Breast epithelium (tissue), 4 donors: ENCODE data around the gene ZBED4. TPM values are rescaled to one million over a fixed set of nuclear protein-coding genes. Genes with fewer than 3 reads are reported as not detected.

ENCODE experiments used
- DNase-seq, 2 donors: peaks; one replicate each; pipeline ENCODE4 v3.0.0-alpha.2; 2019; ENCODE audit warnings: low spot score in 2 of 2
- H3K27ac ChIP-seq, 2 donors: fragments of 200-600 bp; sonication (generic) in 1 of 2; one replicate each; pipeline ENCODE4 v1.5.1; 2016 to 2019; ENCODE audit warnings: mild to moderate bottlenecking in 1 of 2
- H3K27me3 ChIP-seq, 2 donors: fragments of 200-600 bp; sonication (generic) in 1 of 2; one replicate each; pipeline versions ENCODE4 v1.5.1 to v1.6.0; 2017 to 2019; ENCODE audit warnings: control low read depth in 1 of 2, mild to moderate bottlenecking in 1 of 2
- H3K36me3 ChIP-seq: fragments of 200-600 bp; one replicate; pipeline ENCODE4 v1.5.1; 2019
- H3K4me1 ChIP-seq, 2 donors: fragments of 200-600 bp; sonication (generic); one replicate each; pipeline ENCODE4 v1.5.1; 2016 to 2019; ENCODE audit warnings: control low read depth in 1 of 2
- H3K4me3 ChIP-seq, 3 donors: fragments of 200-600 bp; sonication (generic); 1 replicate in 2 of 3; 2 replicates in 1 of 3; pipeline ENCODE4 v1.5.1; 2016 to 2019; ENCODE audit warnings: mild to moderate bottlenecking in 3 of 3, moderate library complexity in 2 of 3
- H3K9me3 ChIP-seq, 2 donors: fragments of 200-600 bp; sonication (generic) in 1 of 2; one replicate each; pipeline ENCODE4 v1.5.1; 2016 to 2019; ENCODE audit warnings: control low read depth in 1 of 2
- POLR2A ChIP-seq: fragments of 450-650 bp; IDR thresholded peaks from one replicate; pipeline ENCODE4 v1.6.1; 2016; ENCODE audit warnings: antibody characterized with exemption, mild to moderate bottlenecking, moderate library complexity
- POLR2AphosphoS5 ChIP-seq, 3 donors: sonication (generic); formaldehyde crosslinking; IDR thresholded peaks; one replicate each; pipeline ENCODE4 v1.6.1; 2017; ENCODE audit warnings: antibody characterized with exemption in 3 of 3
- intact Hi-C: fragments of 100-400 bp; cut with DNase I; formaldehyde crosslinking; loops from one replicate; pipeline ENCODE4 v1.15.1; 2023; ENCODE audit warnings: low total_unique reads
- total RNA-seq, 3 donors: library from RNA; depleted of rRNA; stranded (reverse); fragments of >200 nt; gene quantifications; one replicate each; pipeline ENCODE4 v1.1.0, GENCODE V29; 2016
- TF ChIP-seq, protein P1 (sequence below), 3 donors: fragments of 450-650 bp; IDR thresholded peaks; one replicate each; pipeline ENCODE4 v1.5.1; 2016 to 2017; ENCODE audit warnings: antibody characterized with exemption in 3 of 3, mild to moderate bottlenecking in 3 of 3, moderate library complexity in 3 of 3

ZBED4 gene
- total RNA-seq, 3 donors from 2014 or later, result 7.5 to 11.3 (median 10.5) TPM

DNA sequence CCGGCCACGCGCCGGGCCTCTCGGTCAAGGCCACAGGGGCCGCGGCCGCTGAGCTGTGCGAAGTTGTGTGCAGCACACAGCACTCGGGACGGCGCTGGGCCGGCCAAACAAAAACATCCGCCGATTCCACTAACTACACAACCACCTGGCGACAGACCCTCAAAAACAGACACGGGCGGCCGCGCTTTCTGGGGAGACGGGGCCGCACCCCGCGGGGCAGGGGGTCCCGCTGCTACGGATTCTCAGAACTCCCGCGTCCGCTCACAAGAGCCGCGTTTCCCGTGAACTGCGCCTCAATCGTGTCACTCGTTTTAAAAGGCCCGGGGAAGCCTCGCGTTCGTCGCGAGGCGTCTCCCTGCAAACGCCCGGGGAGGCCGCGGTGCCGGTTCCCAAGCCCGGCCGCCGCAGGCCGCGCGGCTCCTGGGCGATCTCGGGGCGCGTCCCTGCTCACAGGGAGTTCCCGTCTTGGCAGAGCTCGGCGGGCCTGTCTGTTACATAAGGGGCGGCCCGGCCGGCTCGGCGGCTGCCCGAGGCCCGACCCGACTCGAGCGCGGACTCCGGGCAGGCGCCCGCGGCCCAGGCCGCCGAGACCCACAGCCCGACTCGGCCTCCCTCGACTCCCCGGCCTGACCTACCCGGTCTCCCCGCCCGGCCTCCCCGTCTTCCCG is 26.9 kb upstream of the ZBED4 start:
- H3K9me3 ChIP-seq, result peaks cover 0 to 4% of the 10 kb centered on the region in 2 donors
- peaks cover 13 to 21% of the 10 kb centered on the region in 2 donors for H3K4me1 ChIP-seq
- H3K27ac ChIP-seq, result peak overlapping the region; percentile 90 to 95
- peak in 1 of 2 donors; percentile 52 for DNase-seq
- no peak for TF ChIP-seq POLR2AphosphoS5 (IDR thresholded peaks at IDR 0.05)
- TF ChIP-seq, protein P1, sequence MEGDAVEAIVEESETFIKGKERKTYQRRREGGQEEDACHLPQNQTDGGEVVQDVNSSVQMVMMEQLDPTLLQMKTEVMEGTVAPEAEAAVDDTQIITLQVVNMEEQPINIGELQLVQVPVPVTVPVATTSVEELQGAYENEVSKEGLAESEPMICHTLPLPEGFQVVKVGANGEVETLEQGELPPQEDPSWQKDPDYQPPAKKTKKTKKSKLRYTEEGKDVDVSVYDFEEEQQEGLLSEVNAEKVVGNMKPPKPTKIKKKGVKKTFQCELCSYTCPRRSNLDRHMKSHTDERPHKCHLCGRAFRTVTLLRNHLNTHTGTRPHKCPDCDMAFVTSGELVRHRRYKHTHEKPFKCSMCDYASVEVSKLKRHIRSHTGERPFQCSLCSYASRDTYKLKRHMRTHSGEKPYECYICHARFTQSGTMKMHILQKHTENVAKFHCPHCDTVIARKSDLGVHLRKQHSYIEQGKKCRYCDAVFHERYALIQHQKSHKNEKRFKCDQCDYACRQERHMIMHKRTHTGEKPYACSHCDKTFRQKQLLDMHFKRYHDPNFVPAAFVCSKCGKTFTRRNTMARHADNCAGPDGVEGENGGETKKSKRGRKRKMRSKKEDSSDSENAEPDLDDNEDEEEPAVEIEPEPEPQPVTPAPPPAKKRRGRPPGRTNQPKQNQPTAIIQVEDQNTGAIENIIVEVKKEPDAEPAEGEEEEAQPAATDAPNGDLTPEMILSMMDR (IDR thresholded peaks at IDR 0.05), result no peak
- TF ChIP-seq POLR2A, result no peak
- intact Hi-C loops, result no loop called here
- no peaks in the 10 kb centered on the region for H3K27me3 ChIP-seq
- peak overlapping the region; percentile 76 to 98 (median 78) for H3K4me3 ChIP-seq
- no peaks in the 10 kb centered on the region for H3K36me3 ChIP-seq

DNA sequence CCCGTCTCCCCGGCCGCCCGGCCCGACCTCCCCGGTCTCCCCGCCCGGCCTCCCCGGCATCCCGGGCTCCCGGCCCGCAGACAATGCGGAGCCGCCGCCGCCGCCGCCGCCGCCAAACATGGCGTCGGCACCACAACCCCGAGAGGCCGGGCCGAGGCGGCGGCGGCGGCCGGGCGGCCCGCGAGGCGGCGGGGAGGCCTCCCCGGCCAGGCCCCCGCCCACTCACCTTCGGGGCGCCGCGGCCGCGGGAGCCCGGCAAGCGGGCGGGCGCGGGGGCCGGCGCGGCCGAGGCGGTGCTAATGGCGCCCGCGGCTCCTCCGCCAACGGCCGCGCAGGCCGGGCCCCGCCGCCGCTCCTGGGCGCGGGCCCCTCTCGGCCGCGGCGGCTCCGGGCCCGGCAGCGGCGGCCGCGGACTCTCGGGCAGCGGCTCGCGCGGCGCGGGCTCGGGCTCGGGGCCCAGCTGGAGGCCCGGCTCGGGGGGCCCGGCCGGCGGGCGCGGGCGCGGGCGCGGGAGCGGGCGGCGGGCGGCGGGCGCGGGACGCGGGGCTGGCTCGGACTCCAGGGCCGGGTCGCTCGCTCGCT is 26.3 kb upstream of the ZBED4 start:
- Histone ChIP-seq H3K9me3 (peaks cover 0 to 4% of the 10 kb centered on the region in 2 donors), H3K27me3 (no peaks in the 10 kb centered on the region), H3K27ac (peak overlapping the region; percentile 90 to 95), H3K4me3 (peak overlapping the region; percentile 76 to 98 (median 78)), H3K4me1 (peaks cover 13 to 21% of the 10 kb centered on the region in 2 donors), H3K36me3 (no peaks in the 10 kb centered on the region)
- no peak for TF ChIP-seq POLR2AphosphoS5 (IDR thresholded peaks at IDR 0.05)
- TF ChIP-seq POLR2A, result no peak
- TF ChIP-seq, protein P1 (IDR thresholded peaks at IDR 0.05), result no peak
- DNase-seq, result no peak
- intact Hi-C loops, result no loop called here

DNA sequence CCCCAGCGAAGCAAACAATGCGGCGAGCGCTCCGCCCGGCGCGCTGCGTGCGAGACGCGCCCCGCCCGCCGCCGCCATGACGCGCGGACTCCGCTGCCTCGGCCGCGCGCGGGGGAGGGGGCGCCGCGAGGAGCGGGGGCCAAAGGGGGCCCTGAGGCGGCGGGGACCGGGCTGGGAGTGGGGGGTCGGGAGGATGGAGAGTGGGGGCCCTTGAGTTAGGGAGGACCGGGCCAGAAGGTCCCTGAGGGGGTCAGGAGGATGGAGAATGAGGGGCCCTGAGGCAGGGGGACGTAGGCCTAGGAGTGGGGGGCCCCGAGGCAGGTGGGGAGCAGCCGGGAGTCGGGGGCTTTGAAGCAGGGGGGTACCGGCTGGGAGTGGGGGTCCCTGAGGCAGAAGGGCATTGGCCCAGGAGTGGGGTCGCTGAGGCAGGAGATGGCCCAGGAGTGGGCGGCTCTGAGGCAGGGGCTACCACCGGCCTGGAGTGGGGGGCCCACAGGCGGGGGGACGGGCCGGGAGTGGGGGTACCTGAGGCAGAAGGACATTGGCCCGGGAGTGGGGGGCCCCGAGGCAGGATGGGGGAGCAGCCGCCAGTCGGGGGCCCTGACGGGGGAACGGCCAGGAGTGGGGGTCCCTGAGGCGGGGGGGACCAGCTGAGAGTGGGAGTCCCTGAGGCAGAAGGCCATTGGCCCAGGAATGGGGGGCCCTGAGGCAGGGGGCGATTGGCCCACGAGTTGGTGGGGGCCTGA is 25.6 kb upstream of the ZBED4 start, which contains the start of gene BRD1:
TSS of gene BRD1 (minus strand) at position 21 of the 746 bp plus-strand sequence. CDS start 3,556 bp downstream, outside the sequence.
- Histone ChIP-seq H3K4me1 (peaks cover 13 to 21% of the 10 kb centered on the region in 2 donors), H3K36me3 (no peaks in the 10 kb centered on the region), H3K27me3 (no peaks in the 10 kb centered on the region), H3K9me3 (peaks cover 0 to 4% of the 10 kb centered on the region in 2 donors), H3K4me3 (peak within 1 kb of the TSS; percentile 76 to 98 (median 78)), H3K27ac (peak within 1 kb of the TSS; percentile 90 to 95)
- intact Hi-C loops, result no loop called here
- TF ChIP-seq POLR2A, result no peak
- no peak for TF ChIP-seq POLR2AphosphoS5 (IDR thresholded peaks at IDR 0.05)
- TF ChIP-seq, protein P1 (IDR thresholded peaks at IDR 0.05), result no peak
- no peak for DNase-seq

DNA sequence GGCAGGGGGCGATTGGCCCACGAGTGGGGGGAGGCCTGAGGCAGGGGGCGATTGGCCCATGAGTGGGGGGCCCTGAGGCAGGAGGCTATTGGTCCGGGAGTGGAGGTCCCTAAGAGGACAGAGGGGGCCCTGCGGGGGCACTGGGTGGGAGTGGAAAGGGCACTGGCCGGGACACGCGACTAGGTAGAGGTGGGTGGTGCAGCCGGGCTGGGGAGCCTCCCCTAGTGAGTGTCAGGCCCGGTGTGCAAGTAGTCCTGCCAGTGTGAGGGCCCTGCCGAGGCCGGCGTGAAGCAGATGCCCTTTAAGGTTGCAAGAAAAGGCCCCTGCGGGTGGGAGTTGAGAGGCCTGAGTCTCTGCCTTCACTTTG is 25.1 kb upstream of the ZBED4 start:
- TF ChIP-seq POLR2AphosphoS5 (IDR thresholded peaks at IDR 0.05) (no peak), POLR2A (no peak)
- TF ChIP-seq, protein P1 (IDR thresholded peaks at IDR 0.05), result no peak
- Histone ChIP-seq H3K36me3 (no peaks in the 10 kb centered on the region), H3K27me3 (no peaks in the 10 kb centered on the region), H3K4me3 (peak overlapping the region in 2 of 3 donors; percentile 54 to 98), H3K9me3 (peaks cover 0 to 4% of the 10 kb centered on the region in 2 donors), H3K27ac (no peak overlapping the region), H3K4me1 (peaks cover 13 to 21% of the 10 kb centered on the region in 2 donors)
- intact Hi-C loops, result no loop called here
- no peak for DNase-seq
